GM18868 (cell line): ENCODE data around the gene SH3RF1.
"Not testable (repeated sequence)": the region's sequence is repeated elsewhere in the genome, so short reads cannot be mapped to it uniquely, and the experiment has no call there.

Experiments used
- ATAC-seq: cut with Tn5 transposase; IDR thresholded peaks from one replicate; pipeline ENCODE4 v1.9.1; 2021; ENCODE audit warnings: mild to moderate bottlenecking, moderate library complexity; ENCODE audit not compliant: unreplicated experiment

SH3RF1 gene

DNA sequence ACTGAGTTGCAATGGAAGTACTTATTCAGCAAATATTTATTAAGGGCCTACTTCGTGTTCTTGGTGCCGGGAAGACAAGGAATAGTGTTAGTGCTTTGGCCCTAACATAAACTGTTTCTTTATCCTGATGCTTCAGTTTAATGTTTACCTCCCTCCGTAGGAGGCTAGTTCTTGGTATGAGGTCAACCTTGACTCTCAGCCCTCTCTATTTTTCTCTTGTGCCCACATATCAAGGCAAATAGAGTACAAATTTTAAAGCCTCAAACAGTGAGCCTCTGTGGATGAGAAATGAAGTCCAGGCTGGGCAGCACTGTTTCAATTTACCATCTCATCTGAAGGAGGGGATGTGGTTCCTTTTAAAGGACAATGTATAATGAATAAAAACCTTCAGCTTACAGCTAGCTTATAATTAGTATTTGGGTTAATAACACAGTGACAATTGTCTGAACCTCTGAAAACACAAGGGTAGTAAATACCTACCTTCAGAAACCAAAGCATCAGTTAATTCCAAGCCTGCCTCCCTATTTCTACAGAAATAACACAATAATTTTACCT, 68.5 kb downstream of the SH3RF1 start:
- no peak for ATAC-seq

DNA sequence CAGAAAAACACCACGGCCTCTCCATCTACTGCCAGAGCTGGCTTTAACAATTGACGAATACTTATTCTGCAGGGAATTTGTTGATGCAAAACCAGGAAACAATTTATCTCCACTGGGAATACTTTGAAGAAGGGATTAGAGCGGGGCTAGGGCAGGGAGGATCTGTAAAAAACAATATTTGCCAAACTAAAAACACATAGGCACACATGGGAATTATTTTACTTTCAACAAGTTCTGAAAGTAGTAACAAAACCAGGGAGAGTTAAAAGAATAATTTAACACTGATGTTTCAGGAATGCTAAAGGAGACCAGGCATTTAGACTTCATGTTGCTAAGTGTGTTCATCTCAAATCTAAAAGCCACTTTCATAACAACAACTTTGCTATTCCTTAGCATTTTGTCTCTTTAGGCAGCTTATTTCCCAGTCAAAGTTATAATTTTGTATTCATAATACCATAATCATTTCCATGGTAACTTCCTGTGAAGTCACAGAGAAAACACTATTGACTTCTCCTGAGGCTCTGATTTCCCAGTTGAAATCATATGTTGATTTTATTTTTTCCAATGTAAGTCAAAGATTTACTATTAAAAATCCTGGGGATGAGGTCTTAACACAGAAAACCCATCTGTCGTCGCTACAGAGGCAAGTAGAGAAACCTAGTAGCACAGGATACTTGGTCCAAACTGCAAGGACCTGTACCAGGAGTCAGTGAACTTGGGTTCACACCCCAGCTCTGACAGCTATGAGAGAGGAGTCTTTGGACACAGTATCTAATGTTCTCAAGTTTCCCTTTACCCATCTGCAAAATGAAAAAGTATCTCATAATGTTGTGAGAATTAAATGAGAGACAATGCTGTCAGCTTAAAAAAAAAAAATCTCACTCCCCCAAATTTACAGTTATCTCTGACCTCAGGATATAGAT, 69.3 kb downstream of the SH3RF1 start:
- no peak for ATAC-seq

DNA sequence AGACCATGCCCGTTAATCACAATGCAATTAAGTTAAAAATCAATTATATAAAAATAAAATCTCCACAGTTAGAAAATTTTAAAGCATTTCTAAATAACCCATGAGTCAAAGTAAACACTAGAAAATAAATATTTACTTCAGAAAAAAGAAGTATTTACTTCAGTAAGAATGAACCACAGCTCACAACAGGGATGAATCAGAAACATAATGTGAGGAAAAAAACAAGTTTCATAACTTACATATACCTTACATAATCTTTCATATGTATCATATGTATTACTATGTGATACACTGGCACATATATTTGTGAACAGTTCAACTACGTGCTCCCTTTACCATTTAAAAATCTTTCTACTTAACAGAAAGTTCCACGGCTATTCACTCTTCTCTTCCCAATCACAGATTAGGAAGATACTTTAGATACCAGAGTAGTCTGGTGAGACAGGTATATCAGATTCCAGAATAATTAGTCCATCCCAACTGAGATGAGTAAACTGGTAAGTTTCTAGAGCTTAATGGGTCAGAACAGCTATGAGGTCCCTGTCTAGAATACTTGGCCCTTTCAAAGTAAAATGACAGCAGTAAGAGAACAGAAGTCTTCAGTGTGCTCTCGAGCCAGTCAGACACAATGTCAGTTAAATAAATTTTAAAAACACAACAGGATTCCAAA, 70.3 kb downstream of the SH3RF1 start:
- peak; percentile 38 for ATAC-seq

DNA sequence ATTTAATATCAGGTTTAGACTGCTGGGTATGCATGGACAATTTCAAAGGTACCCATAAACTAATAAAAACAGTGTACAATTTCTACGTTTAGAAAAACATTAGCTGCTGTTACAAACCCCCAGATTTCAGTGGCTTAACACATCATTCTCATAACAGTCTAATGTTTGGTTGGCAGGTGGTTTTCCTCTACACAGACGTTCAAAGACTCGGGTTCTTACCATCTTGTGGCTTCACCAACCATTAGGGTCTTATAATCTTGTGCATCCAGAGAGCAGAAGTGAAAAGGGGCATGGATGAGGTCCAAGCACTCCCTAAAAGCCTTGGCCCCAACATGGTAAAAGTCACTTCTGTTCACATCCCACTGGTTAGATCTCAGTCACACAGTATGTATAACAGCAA, 71.6 kb downstream of the SH3RF1 start:
- no peak for ATAC-seq

DNA sequence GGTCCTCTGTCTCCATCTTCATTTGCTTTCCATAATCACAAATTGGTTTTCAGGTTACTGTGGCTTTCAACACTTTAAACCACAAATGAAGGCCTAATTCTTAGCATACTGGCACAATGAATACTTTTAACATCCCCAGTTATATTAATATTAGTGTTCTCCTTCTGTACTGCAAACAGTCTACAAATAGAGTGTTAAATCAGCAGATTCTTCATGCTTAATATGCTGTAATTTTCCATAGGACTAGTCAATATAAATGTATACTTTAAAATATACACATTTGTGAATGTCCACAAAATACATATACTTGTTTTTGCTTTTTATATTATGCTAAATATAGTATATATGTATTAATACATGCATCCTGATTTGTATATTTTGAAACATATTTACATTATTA, 72.6 kb downstream of the SH3RF1 start:
- no peak for ATAC-seq

DNA sequence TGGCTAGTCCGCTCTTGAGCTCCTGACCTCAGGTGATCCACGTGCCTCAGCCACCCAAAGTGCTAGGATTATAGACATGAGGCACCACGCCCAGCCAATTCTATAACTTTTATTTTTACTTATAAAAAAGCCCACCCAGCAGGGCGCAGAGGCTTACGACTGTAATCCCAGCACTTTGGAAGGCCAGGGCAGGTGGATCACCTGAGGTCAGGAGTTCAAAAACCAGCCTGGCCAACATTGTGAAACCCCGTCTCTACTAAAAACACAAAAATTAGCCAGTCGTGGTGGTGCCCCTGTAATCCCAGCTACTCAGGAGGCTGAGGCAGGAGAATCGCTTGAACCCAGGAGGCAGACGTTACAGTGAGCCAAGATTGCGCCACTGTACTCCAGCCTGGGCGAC, 73.5 kb downstream of the SH3RF1 start:
- not testable (repeated sequence) for ATAC-seq

DNA sequence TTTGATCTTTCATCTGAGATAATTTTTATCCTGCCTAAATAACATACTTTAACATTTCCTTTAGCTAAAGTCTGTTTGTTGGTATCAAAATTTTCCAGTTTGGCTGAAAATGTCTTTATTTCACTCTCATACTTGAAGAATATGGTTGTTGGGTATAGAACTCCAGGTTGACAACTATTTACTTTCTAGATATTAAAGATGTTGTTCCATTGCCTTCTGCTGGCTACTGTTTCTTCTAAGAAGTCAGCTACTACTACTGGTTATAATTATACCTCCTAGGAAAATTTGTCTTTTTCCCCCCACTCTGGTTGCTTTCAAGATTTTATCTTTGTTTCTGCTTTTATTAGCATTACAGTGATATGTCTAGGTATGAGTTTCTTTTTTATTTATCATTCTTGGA, 75.7 kb downstream of the SH3RF1 start:
- no peak for ATAC-seq

DNA sequence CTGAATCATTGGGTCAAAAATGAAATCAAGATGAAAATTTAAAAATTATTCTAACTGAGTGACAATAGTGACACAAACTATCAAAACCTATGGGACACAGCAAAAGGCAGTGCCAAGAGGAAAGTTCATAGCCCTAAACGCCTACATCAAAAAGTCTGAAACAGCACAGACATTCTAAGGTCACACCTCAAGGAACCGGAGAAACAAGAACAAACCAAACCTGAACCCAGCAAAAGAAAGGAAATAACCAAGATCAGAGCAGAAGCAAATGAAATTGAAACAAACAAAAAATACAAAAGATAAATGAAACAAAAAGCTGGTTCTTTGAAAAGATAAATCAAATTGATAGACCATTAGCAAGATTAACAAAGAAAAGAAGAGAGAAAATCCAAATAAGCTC, 80.8 kb downstream of the SH3RF1 start:
- ATAC-seq = not testable (repeated sequence)

DNA sequence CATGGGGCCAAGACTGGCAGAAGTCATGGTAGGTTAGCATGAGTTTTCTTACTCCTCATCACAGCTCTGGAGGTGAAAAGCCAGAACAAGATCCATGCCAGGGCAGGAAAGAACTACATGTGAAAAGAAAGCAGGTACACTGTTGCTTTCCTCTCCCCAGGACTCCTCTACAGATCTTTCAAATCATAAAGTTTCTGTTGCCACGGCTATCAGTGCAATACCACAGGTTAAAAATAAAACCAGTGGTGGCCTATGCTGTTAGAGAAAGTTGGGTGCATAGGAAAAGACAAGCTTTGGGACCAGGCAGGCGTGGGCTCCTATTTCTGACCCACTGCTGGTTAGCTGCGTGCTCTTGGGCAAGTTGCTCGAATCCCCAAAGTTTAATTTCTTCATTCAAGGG, 81.4 kb downstream of the SH3RF1 start:
- ATAC-seq = peak; percentile 77

DNA sequence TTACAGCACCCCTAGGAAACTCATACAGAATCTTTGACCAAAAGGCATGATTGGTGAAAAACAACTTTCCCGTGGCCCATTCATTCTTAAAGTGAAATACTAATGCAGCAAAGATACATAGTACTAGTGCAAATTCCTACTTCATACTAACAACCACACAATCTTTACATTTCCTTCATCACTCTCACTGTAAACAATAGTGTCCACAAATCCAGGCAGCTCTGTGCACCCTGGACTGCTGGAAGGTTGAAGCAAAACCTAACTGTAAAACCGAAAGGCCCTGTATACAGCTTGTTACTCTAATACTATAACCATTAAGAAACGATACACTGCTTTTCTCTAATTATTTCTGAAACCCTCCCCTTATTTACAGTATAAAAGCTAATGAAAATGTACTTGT, 82.6 kb downstream of the SH3RF1 start:
- ATAC-seq = no peak

DNA sequence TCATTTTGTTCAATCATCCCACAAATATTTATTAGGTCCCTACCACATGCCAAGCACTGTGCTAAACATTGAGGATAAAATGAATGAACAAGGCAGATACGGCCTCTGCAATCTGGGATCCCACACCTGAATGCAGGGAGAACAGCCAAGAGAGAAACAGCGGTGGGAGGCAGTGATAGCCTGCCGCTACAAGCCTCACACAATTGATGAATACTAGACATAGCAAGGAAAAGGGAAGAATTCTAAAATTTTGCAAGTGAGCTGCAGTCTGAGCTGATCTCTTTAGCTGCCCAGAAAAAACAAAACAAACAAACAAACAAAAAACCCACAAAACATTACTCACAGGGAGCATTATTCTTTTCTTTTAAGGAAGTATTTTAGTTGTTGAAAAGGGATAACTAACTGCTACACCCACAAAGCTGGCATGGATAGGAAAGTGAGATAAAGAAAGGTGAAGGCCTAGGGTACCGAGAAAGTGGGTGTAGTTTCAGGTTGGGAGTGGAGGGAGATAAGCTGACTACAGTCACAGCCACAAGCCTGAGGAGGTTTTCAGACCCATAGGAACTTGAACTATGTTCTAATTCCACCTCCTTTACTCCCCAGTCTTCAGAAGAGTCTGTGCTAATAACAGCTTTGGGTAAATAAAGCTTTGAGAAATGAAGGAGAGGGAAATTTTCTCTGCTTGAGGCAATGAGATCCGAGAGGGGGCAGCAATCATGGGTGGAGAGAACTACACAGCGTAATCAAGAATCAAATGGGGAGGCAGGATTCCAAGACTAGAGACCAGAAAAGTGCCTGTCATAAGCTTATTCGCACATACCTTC, 85.4 kb downstream of the SH3RF1 start:
- no peak for ATAC-seq

DNA sequence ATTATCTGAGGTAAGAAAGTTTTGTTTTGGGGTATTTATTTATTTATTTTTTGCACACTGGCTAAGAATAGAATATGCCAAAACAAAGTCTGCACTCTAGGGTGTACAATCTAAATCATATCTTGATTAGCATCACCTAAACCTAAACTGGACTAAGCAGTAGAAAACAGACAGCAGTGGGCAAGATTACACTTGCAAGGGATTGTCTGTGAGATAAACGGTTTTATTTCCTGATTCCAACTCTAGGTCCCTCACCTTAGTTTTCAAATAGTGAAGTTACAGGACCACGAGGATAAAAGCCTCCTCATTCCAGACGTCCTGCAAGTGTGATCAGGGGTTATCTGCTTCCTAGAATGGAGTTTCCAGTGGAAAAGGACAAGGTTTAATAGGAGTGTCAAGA, 86.1 kb downstream of the SH3RF1 start:
- no peak for ATAC-seq

DNA sequence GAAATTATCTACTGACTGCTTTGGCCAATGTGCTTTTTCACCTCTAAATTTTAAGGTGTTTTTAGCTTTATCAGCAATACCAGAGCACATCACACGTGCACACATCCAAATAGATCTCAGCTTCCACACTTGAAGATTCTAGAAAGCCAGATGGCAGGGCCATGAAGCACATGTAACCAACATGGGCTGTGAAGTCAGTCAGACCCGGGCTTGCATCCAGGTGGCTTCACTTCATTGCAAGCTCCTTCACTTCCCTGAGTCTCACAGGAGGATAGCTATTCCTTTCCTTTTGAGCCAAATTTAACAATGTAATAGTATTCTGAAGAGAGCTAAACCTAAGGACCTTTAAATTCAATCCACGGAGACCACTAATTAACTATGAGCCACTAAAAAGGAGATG, 86.5 kb downstream of the SH3RF1 start:
- no peak for ATAC-seq

DNA sequence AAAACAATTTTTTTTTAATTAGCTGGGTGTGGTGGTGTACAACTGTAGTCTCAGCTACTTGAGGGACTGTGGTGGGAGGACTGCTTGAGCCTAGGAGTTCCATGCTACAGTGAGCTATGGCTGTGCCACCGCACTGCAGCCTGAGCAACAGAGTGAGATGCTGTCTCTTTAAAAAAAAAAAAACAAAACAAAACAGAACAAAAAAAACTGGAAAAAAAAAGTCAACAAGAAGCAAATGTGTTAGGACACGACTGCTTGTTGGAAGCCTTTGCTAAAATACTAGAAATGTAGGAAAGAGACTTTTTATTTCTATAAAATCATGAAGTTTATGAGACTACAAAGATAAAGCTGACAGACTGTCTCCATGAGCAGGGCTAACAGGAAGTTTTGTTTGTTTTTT, 87.2 kb downstream of the SH3RF1 start:
- ATAC-seq = no peak

DNA sequence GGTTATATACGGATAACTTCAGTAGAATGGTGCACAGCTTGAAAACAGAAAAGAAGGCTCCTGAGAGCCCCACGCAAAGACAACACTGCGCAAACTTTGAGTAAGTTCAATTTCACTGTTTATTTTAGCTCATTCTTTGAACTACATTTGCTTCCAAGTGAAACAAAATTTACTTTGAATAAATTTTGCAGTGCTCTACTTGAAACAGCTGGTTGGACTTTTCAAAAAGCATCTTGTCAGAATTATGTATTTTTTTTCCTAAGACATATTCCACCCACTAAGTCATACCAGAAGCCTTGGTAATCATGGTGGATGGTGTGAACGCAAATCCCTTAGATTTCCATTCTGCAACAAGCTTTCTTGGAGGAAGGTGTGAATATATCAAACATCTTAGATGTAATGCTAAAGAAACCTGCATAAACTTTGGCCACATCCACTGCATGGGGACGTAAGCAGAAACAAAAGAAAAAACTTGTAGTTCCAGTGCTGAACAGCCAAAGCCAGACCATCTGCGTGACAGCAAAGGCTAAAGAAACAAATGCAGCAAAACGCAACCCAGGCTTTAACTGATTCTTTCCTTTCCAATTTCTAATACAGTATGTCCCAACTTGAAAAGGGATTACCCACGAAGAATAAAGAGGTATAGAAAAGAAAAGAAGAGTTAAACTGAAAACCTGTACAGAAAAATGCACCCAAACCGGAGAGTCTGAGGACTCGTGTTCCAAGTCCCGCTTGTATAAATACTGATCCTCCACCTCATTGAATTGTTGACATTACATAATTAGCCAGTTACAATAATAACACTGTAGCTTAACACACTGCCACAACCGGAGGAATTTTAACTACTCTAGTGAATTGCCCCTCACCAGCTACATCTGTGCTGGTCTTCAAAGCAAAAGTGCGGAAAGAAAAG, 90.9 kb downstream of the SH3RF1 start:
- no peak for ATAC-seq

DNA sequence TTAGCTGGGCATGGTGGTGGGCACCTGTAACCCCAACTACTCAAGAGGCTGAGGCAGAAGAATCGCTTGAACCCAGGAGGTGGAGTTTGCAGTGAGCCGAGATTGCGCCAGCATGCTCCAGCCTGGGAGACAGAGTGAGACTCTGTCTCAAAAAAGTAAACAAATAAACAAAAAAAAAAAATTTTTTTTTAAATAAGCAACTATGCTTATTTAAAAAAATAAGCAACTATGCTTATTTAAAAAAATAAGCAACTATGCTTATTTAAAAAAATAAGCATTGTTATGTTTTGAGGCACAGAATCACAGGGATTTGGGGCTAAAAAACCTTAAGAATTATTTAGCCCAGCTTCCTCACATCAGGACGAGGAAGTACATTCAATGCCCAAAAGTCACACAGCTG, 92.7 kb downstream of the SH3RF1 start:
- ATAC-seq = not testable (repeated sequence)

DNA sequence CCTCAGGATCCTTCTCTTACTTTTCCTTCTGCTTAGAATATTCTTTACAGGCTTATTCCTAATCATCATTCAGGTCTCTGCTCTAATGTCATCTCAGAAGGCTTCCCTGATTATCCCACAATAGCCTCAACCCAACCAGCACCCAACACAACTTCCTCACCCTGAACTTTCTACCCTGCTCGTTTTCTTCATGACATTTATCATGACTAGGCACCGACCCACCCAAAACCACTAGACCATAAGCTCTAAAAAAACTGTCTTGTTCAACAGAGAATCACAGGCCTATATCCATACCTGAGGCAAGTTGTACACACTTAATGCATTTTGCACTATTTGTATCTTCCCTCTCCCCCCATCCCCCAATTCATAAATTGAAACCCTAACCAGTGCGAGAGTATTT, 95.3 kb downstream of the SH3RF1 start:
- no peak for ATAC-seq

DNA sequence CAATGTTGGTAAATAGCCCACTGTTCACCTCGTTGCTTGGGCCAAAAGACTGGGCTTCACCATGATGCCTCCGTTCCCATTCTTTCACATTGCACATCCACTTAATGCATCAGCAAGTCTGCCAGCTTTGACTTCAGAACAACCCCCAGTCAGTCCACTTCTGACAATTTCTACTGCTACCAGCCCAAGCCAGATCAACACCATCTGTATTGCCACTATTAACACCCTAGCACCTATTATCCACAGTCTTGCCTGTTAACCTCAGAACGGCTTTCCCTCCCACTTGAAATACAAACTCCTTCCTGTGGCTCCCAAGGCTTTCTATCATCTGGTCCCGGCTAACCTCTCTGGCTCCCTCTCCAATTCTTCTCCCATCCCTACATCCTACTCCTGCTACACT, 95.7 kb downstream of the SH3RF1 start:
- ATAC-seq = no peak

DNA sequence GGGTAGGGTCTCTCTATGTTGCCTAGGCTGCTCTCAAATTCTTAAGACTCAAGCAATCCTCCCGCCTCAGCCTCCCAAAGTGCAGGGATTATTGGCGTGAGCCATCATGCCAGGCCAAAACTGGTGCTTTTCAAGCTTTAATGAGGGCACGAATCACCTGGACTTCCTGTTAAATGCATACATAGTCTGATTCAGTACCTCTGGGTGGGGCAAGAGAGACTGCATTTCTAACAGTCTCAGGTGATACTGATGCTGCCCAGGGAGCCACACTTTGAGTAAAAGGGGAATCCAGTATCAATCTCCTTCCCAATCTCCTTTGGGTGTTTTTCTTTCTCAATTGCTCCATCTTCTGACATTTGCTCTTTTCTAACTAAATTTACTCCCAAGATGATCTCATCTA, 96.5 kb downstream of the SH3RF1 start:
- no peak for ATAC-seq
